B cell (primary cell): ENCODE measurements around the gene STXBP6. TPM values are rescaled to one million over a fixed set of nuclear protein-coding genes. Genes with fewer than 3 reads are reported as not detected.

ENCODE experiments used
- ATAC-seq: fragments of 200-7000 bp; cut with Tn5 transposase; one replicate; pipeline ENCODE4 v1.10.0; 2021; ENCODE audit warnings: low read depth, mild to moderate bottlenecking, moderate number of reproducible peaks, moderate library complexity
- CTCF ChIA-PET: fragments of 350-600 bp; sonication (Branson Sonifier 250); formaldehyde crosslinking; loops from one replicate; lab custom pipeline; 2021; ENCODE audit warnings: antibody characterized with exemption, inconsistent platforms; lab: Charles Lee
- POLR2A ChIA-PET: fragments of 350-600 bp; sonication (Branson Sonifier 250); formaldehyde crosslinking; loops from one replicate; lab custom pipeline; 2021; ENCODE audit warnings: antibody characterized with exemption; lab: Charles Lee
- DNase-seq: peaks from one replicate; pipeline ENCODE4 v3.0.0; 2013
- H2AFZ ChIP-seq: 2 replicates; pipeline ENCODE4 v1.6.1; 2012; ENCODE audit warnings: mild to moderate bottlenecking, low read depth, low read length; ENCODE audit not compliant: insufficient read depth, poor library complexity, severe bottlenecking
- H3K27ac ChIP-seq, 2 donors: 1 replicate in 1 of 2; 2 replicates in 1 of 2; pipeline ENCODE4 v1.5.1; 2012 to 2013; ENCODE audit warnings: low read length in 2 of 2, mild to moderate bottlenecking in 2 of 2, moderate library complexity in 1 of 2
- H3K27me3 ChIP-seq, 4 experiments: fragments of 200-600 bp in 1 of 4; sonication (generic) in 1 of 4; replicated peaks in 1 of 4; 1 replicate in 2 of 4; 2 replicates in 2 of 4; pipeline versions ENCODE4 v1.6.1 to v1.7.0; 2013 to 2016; ENCODE audit warnings: low read length in 3 of 4, mild to moderate bottlenecking in 2 of 4, mixed read lengths in 1 of 4, moderate library complexity in 1 of 4; ENCODE audit not compliant: insufficient read depth in 4 of 4, control insufficient read depth in 3 of 4; ENCODE audit errors: control extremely low read depth in 1 of 4
- H3K36me3 ChIP-seq, 2 experiments: replicated peaks in 1 of 2; 1 replicate in 1 of 2; 2 replicates in 1 of 2; pipeline versions ENCODE4 v1.6.1 to v1.7.1; 2013; ENCODE audit warnings: low read length in 1 of 2; ENCODE audit not compliant: insufficient read depth in 2 of 2, control insufficient read depth in 1 of 2; ENCODE audit errors: control extremely low read depth in 1 of 2, extremely low read depth in 1 of 2
- H3K4me1 ChIP-seq, 2 donors: fragments of 200-600 bp in 1 of 2; sonication (generic) in 1 of 2; 1 replicate in 1 of 2; 2 replicates in 1 of 2; pipeline versions ENCODE4 v1.5.1 to v1.6.1; 2013 to 2017; ENCODE audit warnings: low read length in 2 of 2; ENCODE audit not compliant: control insufficient read depth in 2 of 2, insufficient read depth in 2 of 2
- H3K4me2 ChIP-seq: replicated peaks from 2 replicates; pipeline ENCODE3; 2012; ENCODE audit warnings: mild to moderate bottlenecking, low read depth, low read length; ENCODE audit not compliant: poor library complexity, severe bottlenecking
- H3K4me3 ChIP-seq, 5 experiments: fragments of 200-600 bp in 1 of 5; sonication (generic) in 1 of 5; 1 replicate in 3 of 5; 2 replicates in 2 of 5; pipeline versions ENCODE4 v1.5.1 to v1.7.0; 2011 to 2016; ENCODE audit warnings: low read length in 4 of 5, mild to moderate bottlenecking in 4 of 5, low read depth in 2 of 5, control low read depth in 1 of 5, moderate library complexity in 1 of 5; ENCODE audit not compliant: insufficient read depth in 1 of 5; ENCODE audit errors: control extremely low read depth in 1 of 5, extremely low read depth in 1 of 5
- H3K79me2 ChIP-seq: fragments of 200-600 bp; sonication (generic); one replicate; pipeline ENCODE4 v1.6.0; 2016; ENCODE audit warnings: low read length; ENCODE audit not compliant: control insufficient read depth, insufficient read depth
- H3K9ac ChIP-seq: fragments of 200-600 bp; sonication (generic); 2 replicates; pipeline ENCODE4 v1.6.1; 2017; ENCODE audit warnings: mild to moderate bottlenecking, low read length, moderate library complexity
- H3K9me3 ChIP-seq, 3 donors: one replicate each; pipeline versions ENCODE4 v1.6.1 to v1.7.1; 2013; ENCODE audit warnings: low read length in 2 of 3; ENCODE audit not compliant: control insufficient read depth in 2 of 3, insufficient read depth in 1 of 3; ENCODE audit errors: control extremely low read depth in 1 of 3
- H4K20me1 ChIP-seq: 2 replicates; pipeline ENCODE4 v1.6.0; 2012; ENCODE audit warnings: mild to moderate bottlenecking, low read length; ENCODE audit not compliant: insufficient read depth, control insufficient read depth, poor library complexity, severe bottlenecking
- H3K27ac Mint-ChIP-seq: one replicate; pipeline ENCODE4 v1.8.0; 2021; ENCODE audit warnings: mixed read lengths
- H3K27me3 Mint-ChIP-seq: one replicate; pipeline ENCODE4 v1.8.0; 2021; ENCODE audit warnings: mixed read lengths
- H3K4me1 Mint-ChIP-seq: one replicate; pipeline ENCODE4 v1.8.0; 2021; ENCODE audit warnings: mixed read lengths
- H3K4me3 Mint-ChIP-seq: one replicate; pipeline ENCODE4 v1.8.0; 2021; ENCODE audit warnings: mixed read lengths
- H3K9me3 Mint-ChIP-seq: one replicate; pipeline ENCODE4 v1.8.0; 2022; ENCODE audit warnings: mixed read lengths; ENCODE audit not compliant: insufficient read depth
- CTCF ChIP-seq: fragments of 200-600 bp; IDR thresholded peaks from one replicate; pipeline ENCODE4 v1.8.0; 2022; ENCODE audit warnings: antibody characterized with exemption, mild to moderate bottlenecking
- EZH2 ChIP-seq: IDR thresholded peaks from 2 replicates; pipeline ENCODE4 v1.6.1; 2012; ENCODE audit warnings: borderline replicate concordance, low read depth, mild to moderate bottlenecking, moderate library complexity, low read length; ENCODE audit not compliant: insufficient read depth, poor library complexity, severe bottlenecking
- WGBS: methylation state at CpG from one replicate; pipeline ENCODE4 v1.1.5; 2013; ENCODE audit warnings: missing lambda C conversion rate; ENCODE audit not compliant: insufficient coverage; 5-methylcytosine and 5-hydroxymethylcytosine counted together
- intact Hi-C: fragments of 100-400 bp; cut with micrococcal nuclease; formaldehyde crosslinking; loops from one replicate; pipeline ENCODE4 v1.10.0; 2022
- polyA plus RNA-seq: library from polyadenylated mRNA; depleted of rRNA; stranded (reverse); fragments of >200 nt; gene quantifications from 2 replicates; pipeline ENCODE4 v1.2.3, GENCODE V29; 2012
- total RNA-seq, 2 donors: library from RNA; stranded (reverse); fragments of 120-200 nt in 1 of 2; gene quantifications; 1 replicate in 1 of 2; 2 replicates in 1 of 2; pipeline versions ENCODE4 v1.2.3 to v1.2.4, GENCODE V29; 2013 to 2022

The STXBP6 gene
- total and polyA plus RNA-seq, 2 donors (not counting 1 experiment from before 2014, with no cell fraction given): 0.01 TPM; not detected in 1

DNA sequence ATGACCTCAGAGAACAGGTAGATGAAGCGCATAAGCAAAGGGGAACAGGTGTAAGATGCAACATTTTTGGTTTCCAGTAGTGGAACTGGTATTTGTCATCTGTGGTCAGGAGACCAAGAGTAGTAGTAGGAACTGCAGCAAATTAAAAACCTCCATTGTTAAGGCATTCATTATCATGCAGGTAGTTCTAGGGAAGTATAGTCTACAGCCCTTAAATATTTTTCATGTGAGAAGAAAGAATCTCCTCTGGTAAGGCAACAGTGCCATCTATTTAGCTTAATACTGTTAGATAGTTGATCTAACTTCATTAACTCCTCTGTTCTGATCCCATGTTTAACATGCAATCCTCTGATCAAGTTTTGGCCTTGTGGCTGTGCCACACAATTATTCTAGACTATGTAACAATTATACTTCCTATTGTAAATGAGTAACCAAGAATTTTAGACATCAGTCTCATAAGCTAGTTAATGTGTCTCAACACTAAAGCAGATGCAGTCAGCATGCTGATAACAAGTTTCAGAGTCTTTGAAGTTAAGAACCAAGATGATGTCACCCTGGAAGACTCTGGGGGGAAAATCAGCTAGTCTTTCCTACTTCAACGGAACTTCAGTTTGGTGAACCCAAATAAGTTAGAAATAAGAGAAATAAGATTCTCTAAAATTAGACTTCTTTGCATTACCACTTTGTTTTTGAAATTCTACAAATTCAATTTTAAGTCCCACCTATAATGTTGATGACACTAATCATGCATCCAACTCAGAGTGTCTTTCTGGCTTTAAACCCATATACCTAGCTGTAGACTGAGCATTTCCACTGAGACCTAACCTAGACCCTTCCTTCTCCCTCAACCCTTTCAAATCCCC is 70.9 kb downstream of the STXBP6 start:
- Histone ChIP-seq H3K9me3 (no peaks in the 10 kb centered on the region), H4K20me1 (no peaks in the 10 kb centered on the region), H3K4me1 (no peaks in the 10 kb centered on the region), H3K27ac (no peak overlapping the region), H3K36me3 (no peaks in the 10 kb centered on the region), H3K4me3 (no peak overlapping the region), H3K4me2 (no peak overlapping the region), H3K9ac (no peak overlapping the region), H3K27me3 (no peaks in the 10 kb centered on the region), H3K79me2 (no peaks in the 10 kb centered on the region), H2AFZ (no peak overlapping the region)
- 100% methylated on average over 1 of the region's 2 CpGs for WGBS
- no peak overlapping the region for H3K4me3 Mint-ChIP-seq
- H3K27ac Mint-ChIP-seq: no peak overlapping the region
- intact Hi-C loops: no loop called here
- ATAC-seq (no peak), DNase-seq (no peak)
- peaks cover 3% of the 10 kb centered on the region for H3K9me3 Mint-ChIP-seq
- H3K27me3 Mint-ChIP-seq: peaks cover 10% of the 10 kb centered on the region
- CTCF ChIA-PET: no interaction called here
- no peaks in the 10 kb centered on the region for H3K4me1 Mint-ChIP-seq
- POLR2A ChIA-PET: no interaction called here
- TF ChIP-seq EZH2 (no peak), CTCF (no peak)

GRCh38 chr14:24976602-24977001 is 73.3 kb downstream of the STXBP6 start:
- Histone ChIP-seq H3K9ac (no peak overlapping the region), H3K9me3 (no peaks in the 10 kb centered on the region), H4K20me1 (no peaks in the 10 kb centered on the region), H3K4me2 (no peak overlapping the region), H3K27me3 (no peaks in the 10 kb centered on the region), H3K4me1 (no peaks in the 10 kb centered on the region), H3K27ac (no peak overlapping the region), H3K79me2 (no peaks in the 10 kb centered on the region), H3K36me3 (no peaks in the 10 kb centered on the region), H2AFZ (no peak overlapping the region), H3K4me3 (no peak overlapping the region)
- ChIA-PET CTCF (no interaction called here), POLR2A (no interaction called here)
- no CpG with 5 or more reads among the region's 3 CpGs for WGBS
- Mint-ChIP-seq H3K4me1 (no peaks in the 10 kb centered on the region), H3K4me3 (no peak overlapping the region), H3K27ac (no peak overlapping the region), H3K9me3 (peaks cover 3% of the 10 kb centered on the region), H3K27me3 (peaks cover 10% of the 10 kb centered on the region)
- DNase-seq: no peak
- ATAC-seq: no peak
- intact Hi-C loops: no loop called here
- TF ChIP-seq CTCF (no peak), EZH2 (no peak)
